Activated T-helper 17 cell treated with anti-CD3 and anti-CD28 coated beads, Interleukin-2, amount 50 U/mL, for 72 hours (primary cell): ENCODE data around the gene PELI2. TPM values are rescaled to one million over a fixed set of nuclear protein-coding genes. Genes with fewer than 3 reads are reported as not detected.

ENCODE experiments used
- ATAC-seq: fragments of 150-1000 bp; cut with Tn5 transposase; replicated peaks from 2 replicates; pipeline ENCODE4 v1.10.0; 2021; ENCODE audit warnings: mild to moderate bottlenecking, moderate library complexity
- H3K27ac Mint-ChIP-seq: one replicate; pipeline ENCODE4 v1.8.0; 2022; ENCODE audit warnings: mixed read lengths
- H3K27me3 Mint-ChIP-seq: one replicate; pipeline ENCODE4 v1.8.0; 2022; ENCODE audit warnings: mixed read lengths
- H3K36me3 Mint-ChIP-seq: one replicate; pipeline ENCODE4 v1.8.0; 2022; ENCODE audit warnings: low read depth, mild to moderate bottlenecking, mixed read lengths
- H3K4me1 Mint-ChIP-seq: one replicate; pipeline ENCODE4 v1.8.0; 2022; ENCODE audit warnings: mixed read lengths
- H3K4me3 Mint-ChIP-seq: one replicate; pipeline ENCODE4 v1.8.0; 2022; ENCODE audit warnings: mild to moderate bottlenecking, mixed read lengths
- H3K9me3 Mint-ChIP-seq: one replicate; pipeline ENCODE4 v1.8.0; 2022; ENCODE audit warnings: mixed read lengths
- total RNA-seq, 2 donors: library from RNA; stranded (reverse); gene quantifications; one replicate each; pipeline ENCODE4 v1.2.3, GENCODE V29; 2022

PELI2 gene
- total RNA-seq, 2 donors from 2014 or later, result 1.0 to 2.3 TPM

DNA sequence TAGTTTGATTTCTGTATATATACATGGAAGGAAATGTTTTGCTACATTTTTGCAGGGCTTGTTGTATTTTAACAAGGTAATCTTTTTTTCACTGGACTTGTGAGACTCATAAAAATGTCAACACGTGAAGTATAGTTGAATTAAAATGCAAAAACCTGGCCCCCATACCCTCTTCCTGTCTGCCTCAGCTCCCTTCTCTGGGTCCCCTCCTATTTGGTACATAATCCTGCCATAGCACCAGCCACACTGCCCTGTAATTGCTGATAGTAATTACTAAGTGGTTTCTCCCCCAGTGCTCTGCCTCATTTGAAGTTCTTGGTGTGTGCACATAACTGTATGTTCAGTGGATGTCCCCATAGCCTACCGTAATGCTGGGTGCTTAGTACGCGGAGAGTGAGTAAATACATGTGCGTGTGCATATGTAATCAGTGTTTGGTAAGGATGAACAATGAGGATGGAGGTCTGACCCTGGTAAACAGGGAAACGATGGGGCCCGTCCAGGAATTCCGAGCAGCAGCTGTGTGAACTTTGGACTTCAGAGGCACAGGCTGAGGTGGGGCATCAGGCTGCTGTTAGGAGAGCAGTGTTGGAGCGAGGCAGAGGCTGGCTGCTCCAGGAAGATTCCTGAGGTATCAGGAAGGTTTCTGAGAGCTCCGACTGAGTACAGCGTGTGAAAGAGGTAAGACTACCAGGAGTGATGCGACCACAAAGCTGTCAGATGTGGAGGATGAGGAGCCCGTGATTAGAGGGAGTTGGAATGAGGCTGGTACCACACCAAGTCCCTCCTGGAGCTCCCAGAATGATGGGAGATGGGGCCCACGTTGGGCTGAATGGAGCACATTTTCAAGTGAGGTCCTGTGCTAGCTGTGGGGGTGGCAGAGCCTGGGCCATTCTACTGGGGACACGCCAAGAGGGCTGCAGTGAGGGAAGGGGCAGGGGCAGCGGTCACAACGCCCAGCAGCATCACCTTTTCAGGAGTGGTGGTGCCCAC lies 106.8 kb downstream of the PELI2 start:
- H3K9me3 Mint-ChIP-seq, result no peaks in the 10 kb centered on the region

DNA sequence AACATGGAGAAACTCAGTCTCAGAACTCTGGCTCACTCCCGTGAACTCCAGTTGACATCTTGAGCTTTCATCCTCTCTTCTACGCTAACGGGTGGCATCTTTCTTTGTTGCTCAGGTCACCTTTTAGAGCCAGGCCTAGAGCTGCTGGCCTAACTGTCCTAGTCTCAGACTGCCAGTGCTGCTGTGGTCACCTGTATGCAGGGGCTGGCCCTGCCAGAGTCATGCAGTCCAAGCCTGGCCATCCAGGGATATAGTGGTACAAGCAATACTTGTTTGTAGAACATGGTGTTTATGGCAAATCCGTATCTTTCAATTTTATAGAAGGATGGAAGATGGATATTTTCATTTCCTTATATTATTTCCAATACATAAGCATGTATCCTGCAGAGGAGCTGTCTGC lies 117.2 kb downstream of the PELI2 start:
- Mint-ChIP-seq H3K4me1 (peaks cover 5% of the 10 kb centered on the region), H3K36me3 (no peaks in the 10 kb centered on the region), H3K4me3 (no peak overlapping the region), H3K27ac (no peak overlapping the region), H3K9me3 (peaks cover 8% of the 10 kb centered on the region), H3K27me3 (no peaks in the 10 kb centered on the region)
- ATAC-seq, result no peak

More for the DNA sequence above, 106.8 kb downstream of the PELI2 start:
- H3K4me1 Mint-ChIP-seq, result no peaks in the 10 kb centered on the region
- no peak for ATAC-seq
- no peaks in the 10 kb centered on the region for H3K36me3 Mint-ChIP-seq
- H3K27me3 Mint-ChIP-seq, result no peaks in the 10 kb centered on the region
- no peak overlapping the region for H3K27ac Mint-ChIP-seq
- no peak overlapping the region for H3K4me3 Mint-ChIP-seq

DNA sequence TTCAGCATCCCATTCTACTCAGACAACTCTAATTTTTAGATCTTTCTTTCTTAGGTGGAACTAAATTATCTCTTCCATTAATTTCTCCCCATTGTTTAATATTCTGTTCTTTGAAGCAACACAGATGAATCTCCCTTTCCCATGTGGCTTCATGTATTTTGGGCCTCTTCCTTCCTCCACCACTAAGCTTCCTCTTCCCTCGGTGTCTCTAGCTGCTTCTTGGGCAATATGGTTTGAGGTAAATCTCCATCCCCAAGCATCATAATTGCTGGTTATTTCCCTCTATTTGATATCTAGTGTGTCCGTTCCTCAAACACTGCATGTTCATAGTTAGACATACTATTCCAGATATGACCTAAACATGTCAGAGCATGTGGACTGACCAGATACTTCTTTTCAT lies 119.2 kb downstream of the PELI2 start:
- no peaks in the 10 kb centered on the region for H3K9me3 Mint-ChIP-seq
- no peak overlapping the region for H3K4me3 Mint-ChIP-seq
- ATAC-seq, result no peak
- H3K36me3 Mint-ChIP-seq, result no peaks in the 10 kb centered on the region
- H3K4me1 Mint-ChIP-seq, result peaks cover 5% of the 10 kb centered on the region
- no peaks in the 10 kb centered on the region for H3K27me3 Mint-ChIP-seq
- H3K27ac Mint-ChIP-seq, result no peak overlapping the region

DNA sequence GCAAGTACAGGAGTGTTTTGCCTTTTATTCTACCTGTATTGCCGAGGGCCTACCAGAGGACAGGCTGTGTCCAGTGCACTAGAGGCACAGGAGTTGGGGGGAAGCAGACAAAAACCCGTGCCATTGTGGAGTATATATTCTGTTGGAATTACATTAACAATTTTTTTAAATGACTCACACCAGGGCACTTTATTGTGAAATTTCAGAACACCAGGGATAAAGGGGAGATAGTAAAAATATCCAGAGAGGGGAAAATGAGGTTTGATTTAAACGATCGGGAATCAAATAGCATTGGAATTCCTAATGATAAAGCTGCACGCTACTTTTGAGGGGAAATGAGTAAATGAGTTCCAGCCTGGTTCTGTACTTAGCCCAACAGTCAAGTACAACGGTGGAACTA lies 123.2 kb downstream of the PELI2 start:
- Mint-ChIP-seq H3K9me3 (no peaks in the 10 kb centered on the region), H3K4me3 (no peak overlapping the region), H3K4me1 (peaks cover 5% of the 10 kb centered on the region), H3K27ac (no peak overlapping the region), H3K36me3 (no peaks in the 10 kb centered on the region), H3K27me3 (no peaks in the 10 kb centered on the region)
- no peak for ATAC-seq

DNA sequence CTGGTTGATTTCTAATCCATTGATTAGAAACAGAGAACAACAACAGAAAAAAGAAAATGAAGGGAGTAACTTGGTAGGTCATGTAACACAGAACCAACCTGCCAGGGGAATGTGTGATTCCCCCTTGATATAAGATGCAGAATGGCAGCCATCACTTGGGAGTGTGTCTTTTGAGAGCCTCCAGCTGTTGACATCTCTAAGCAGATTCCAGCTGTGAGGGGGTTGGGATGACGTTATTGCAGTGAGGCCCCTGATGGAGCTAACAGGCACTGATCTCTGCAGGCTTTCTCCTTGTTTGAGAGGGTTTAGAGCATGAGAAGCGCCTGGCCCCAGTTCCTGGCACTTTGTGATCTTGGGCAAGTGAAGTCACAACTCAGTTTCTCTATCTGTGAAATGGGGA lies 124.9 kb downstream of the PELI2 start:
- no peak overlapping the region for H3K4me3 Mint-ChIP-seq

DNA sequence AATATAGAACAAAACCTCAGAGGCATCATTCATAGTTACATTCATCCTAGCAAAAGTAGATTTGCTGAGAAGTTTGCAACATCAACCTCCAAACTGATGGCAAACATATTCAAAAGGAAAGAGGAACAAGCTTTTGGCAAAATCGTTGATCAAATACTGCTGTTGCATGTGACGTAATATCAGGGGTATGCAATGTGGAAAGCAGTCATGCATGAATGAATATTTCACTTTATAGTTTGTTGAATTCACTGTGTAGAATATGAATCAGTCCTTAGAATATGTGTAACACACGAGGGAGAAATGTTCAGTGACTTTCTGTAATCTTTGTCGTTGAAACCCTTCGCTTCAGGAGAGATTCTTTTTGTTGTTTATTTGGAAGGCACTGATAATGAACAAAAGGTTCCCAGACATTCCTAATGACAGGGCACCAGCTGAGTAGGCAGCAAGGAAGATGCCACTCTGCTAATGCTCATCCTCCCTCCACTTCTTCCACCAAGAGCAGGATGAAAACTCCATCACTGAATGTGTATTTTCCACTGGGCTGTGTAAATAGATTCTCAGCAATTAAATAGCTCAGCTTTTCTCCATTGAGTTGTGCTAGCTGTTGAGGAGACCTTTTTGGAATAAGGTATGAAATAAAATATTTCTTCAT lies 126.1 kb downstream of the PELI2 start:
- no peak overlapping the region for H3K27ac Mint-ChIP-seq
- no peak for ATAC-seq
- H3K4me1 Mint-ChIP-seq, result peaks cover 5% of the 10 kb centered on the region
- H3K9me3 Mint-ChIP-seq, result no peaks in the 10 kb centered on the region
- no peaks in the 10 kb centered on the region for H3K27me3 Mint-ChIP-seq
- H3K4me3 Mint-ChIP-seq, result no peak overlapping the region
- H3K36me3 Mint-ChIP-seq, result no peaks in the 10 kb centered on the region

More for the DNA sequence above, 124.9 kb downstream of the PELI2 start:
- H3K9me3 Mint-ChIP-seq, result no peaks in the 10 kb centered on the region
- no peak for ATAC-seq
- no peak overlapping the region for H3K27ac Mint-ChIP-seq
- H3K36me3 Mint-ChIP-seq, result no peaks in the 10 kb centered on the region
- peaks cover 5% of the 10 kb centered on the region for H3K4me1 Mint-ChIP-seq
- no peaks in the 10 kb centered on the region for H3K27me3 Mint-ChIP-seq

DNA sequence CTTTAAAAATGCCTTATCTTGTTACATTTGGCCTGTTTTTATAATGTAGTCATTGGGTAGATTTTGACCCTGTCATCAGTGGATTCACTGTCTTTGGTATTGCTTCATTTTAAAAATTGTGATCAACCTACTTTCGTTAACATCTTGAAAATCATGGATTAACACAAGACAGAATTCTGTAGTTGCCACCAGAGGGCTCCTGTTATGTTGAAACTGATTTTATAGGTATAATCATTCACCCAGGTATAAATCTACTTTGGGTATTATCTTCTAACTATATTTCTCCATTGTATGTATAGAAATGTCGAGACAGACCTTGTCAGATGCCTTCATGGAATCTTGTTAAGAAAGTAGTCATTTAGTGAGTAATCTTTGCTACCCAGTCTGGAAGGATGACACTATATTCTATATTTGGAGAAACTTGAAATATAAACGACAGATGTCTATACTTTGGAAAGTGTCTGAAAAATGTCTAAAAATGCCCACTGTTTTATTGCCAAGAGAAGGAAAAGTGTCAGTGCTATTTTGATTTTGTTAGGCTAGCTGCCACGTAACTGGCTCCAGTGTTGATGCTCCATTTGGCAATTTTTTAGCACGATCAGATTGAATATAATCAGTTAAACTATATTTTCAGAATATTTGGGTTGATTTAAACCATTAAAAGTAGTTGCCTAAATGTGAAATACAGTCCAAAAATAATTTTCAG lies 129.4 kb downstream of the PELI2 start:
- Mint-ChIP-seq H3K9me3 (peaks cover 5% of the 10 kb centered on the region), H3K27me3 (no peaks in the 10 kb centered on the region), H3K36me3 (no peaks in the 10 kb centered on the region), H3K4me3 (no peak overlapping the region), H3K27ac (no peak overlapping the region), H3K4me1 (no peaks in the 10 kb centered on the region)
- no peak for ATAC-seq

DNA sequence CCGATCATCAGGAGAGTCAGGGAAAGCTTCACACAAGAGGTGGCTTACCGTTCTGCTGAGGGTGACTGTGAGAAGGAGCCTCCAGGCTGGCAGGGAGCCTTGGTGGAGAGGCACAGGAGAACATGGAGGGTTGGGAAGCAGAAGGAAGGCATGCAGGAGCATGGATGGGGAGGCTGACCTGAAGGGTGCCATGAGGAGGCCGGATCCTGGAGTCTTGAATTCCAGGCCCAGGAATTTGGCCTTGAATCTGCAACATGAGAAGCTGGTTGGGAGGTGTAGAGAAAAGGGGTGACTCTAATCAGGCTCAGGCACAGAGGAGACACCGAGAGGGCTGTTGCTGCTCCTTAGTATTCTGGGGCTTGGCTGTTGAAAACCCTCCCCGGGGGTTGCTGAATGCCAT lies 130.2 kb downstream of the PELI2 start:
- Mint-ChIP-seq H3K4me1 (no peaks in the 10 kb centered on the region), H3K4me3 (no peak overlapping the region), H3K27me3 (no peaks in the 10 kb centered on the region), H3K36me3 (no peaks in the 10 kb centered on the region), H3K9me3 (peaks cover 5% of the 10 kb centered on the region), H3K27ac (no peak overlapping the region)
- ATAC-seq, result no peak

DNA sequence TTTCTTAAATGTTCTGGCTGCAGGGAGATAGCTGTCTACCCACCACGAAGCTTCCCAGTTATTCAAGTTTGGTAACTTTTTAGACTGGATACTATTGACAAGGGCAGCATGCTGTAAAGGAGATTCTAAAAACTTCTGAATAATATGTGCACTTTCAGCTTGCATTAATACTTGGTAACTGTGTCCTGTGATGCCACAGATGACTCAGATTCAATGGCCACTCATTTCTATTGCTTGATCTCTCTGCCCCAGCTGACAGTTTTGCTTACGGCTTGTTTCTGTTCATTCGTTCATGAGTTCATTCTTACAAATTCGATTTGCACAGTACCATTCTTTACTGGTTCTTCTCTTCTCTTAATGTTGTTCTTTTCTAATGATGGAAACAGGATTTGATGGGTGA lies 142.8 kb downstream of the PELI2 start:
- Mint-ChIP-seq H3K4me1 (no peaks in the 10 kb centered on the region), H3K9me3 (peaks cover 4% of the 10 kb centered on the region), H3K36me3 (no peaks in the 10 kb centered on the region), H3K27me3 (no peaks in the 10 kb centered on the region), H3K4me3 (no peak overlapping the region), H3K27ac (no peak overlapping the region)
- no peak for ATAC-seq

DNA sequence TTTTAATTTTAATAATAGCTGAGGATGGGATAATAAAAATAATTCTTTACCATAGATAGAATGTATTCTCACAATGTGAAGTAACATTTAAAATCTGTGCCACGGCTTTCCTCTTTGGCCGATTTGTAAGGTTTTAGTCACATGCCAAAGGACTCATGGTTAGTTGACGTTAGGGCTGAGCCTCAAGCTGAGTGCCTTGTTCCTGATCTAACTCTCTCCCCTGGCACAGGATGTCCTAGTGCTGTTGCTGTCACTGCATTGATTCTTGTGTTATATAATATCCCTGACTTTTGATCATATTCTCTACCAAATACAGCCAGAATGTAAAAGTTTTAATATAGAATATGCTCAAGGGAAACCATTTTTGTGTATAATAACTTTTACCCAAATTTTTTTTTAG lies 144.3 kb downstream of the PELI2 start:
- ATAC-seq, result no peak
- Mint-ChIP-seq H3K27me3 (no peaks in the 10 kb centered on the region), H3K9me3 (peaks cover 4% of the 10 kb centered on the region), H3K4me3 (no peak overlapping the region), H3K27ac (no peak overlapping the region), H3K4me1 (no peaks in the 10 kb centered on the region), H3K36me3 (no peaks in the 10 kb centered on the region)

DNA sequence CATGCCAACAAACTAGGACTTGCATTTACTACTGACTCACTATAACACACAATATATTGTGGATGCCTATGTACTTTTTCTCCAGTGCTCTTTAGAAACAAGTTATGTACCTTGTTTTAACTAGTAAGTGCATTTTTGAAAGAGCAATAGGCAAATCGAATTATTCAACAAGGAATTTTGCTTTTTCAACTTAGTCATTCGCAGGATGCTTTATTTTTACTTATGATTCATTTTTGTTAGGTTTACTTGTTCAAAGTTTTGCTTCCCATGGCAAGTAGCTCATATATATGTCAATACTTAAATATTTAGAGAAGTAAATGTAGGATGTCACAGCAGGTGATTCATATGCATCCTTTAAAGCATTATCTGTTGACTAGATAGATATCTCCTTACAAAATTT lies 149.8 kb downstream of the PELI2 start:
- no peaks in the 10 kb centered on the region for H3K9me3 Mint-ChIP-seq
- H3K4me1 Mint-ChIP-seq, result no peaks in the 10 kb centered on the region
- H3K27ac Mint-ChIP-seq, result no peak overlapping the region
- H3K36me3 Mint-ChIP-seq, result no peaks in the 10 kb centered on the region
- no peak overlapping the region for H3K4me3 Mint-ChIP-seq
- H3K27me3 Mint-ChIP-seq, result no peaks in the 10 kb centered on the region
- no peak for ATAC-seq

DNA sequence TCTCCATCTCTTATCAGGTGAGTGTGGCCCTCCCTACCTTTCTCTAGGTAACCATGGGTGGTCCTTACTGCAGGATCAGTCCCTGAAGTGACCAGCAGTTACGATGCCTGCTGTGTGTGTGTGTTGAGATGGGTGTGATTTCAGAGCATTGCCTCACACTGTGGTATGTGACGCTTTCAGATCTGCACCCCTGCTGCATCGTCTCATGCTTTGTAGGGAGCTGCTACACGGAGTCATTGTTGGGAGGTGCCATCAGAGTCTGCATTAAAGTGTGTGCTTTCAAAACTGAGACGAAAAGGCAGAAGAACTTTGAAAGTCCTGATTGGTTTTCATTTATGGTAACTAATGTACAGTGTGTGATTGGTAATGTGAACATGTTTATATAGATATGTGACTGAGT lies 150.5 kb downstream of the PELI2 start:
- Mint-ChIP-seq H3K36me3 (no peaks in the 10 kb centered on the region), H3K27me3 (no peaks in the 10 kb centered on the region), H3K4me1 (no peaks in the 10 kb centered on the region), H3K9me3 (no peaks in the 10 kb centered on the region), H3K4me3 (no peak overlapping the region), H3K27ac (no peak overlapping the region)
- no peak for ATAC-seq

DNA sequence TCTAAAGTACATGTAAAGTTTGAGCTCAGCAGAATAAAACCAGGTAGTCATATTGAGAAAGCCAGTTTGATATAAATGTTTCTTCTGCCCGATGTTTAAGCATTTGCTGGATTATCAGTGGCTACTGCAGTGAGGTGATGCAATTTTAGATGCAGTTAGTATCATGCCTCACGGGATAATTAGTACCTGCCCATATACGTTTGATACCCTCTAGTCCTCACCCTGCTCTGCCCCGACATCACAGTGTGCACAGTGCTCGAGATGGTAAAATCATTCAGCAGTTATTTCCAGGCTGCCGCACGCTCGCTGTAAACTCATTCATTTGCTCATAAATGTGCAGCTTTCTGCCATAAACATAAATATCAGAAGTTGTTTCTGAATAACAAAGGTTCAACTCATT lies 152.7 kb downstream of the PELI2 start:
- Mint-ChIP-seq H3K4me3 (no peak overlapping the region), H3K27me3 (no peaks in the 10 kb centered on the region)
- ATAC-seq, result no peak

DNA sequence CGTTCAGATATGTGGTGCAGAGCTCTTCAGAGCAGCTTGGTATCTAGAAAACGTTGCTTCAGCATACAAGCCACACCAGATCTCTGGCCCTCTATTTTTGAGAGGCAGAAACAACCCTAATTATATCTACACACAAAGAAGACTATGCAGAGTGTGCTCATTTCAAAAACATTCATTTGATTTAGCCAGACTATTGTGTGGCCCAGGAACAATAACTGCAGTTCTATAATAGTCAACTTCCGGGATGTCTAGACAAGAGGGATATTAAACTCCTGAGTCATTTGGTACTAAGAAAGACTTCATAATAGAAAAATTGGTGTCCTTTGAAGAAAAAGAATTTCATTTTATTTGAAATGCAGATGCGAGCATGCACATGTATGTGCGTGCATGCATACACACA lies 153.8 kb downstream of the PELI2 start:
- H3K27me3 Mint-ChIP-seq, result no peaks in the 10 kb centered on the region

More for the DNA sequence above, 152.7 kb downstream of the PELI2 start:
- Mint-ChIP-seq H3K9me3 (no peaks in the 10 kb centered on the region), H3K36me3 (no peaks in the 10 kb centered on the region), H3K27ac (no peak overlapping the region), H3K4me1 (no peaks in the 10 kb centered on the region)

More for the DNA sequence above, 153.8 kb downstream of the PELI2 start:
- H3K9me3 Mint-ChIP-seq, result no peaks in the 10 kb centered on the region
- no peaks in the 10 kb centered on the region for H3K4me1 Mint-ChIP-seq
- H3K36me3 Mint-ChIP-seq, result no peaks in the 10 kb centered on the region
- no peak overlapping the region for H3K27ac Mint-ChIP-seq
- no peak for ATAC-seq
- no peak overlapping the region for H3K4me3 Mint-ChIP-seq
